NCI-H187 (cell line): ENCODE data around the gene PROKR1.
"Not testable (repeated sequence)": the region's sequence is repeated elsewhere in the genome, so short reads cannot be mapped to it uniquely, and the experiment has no call there.

Experiments
- DNase-seq, 2 experiments: peaks; one replicate each; lab custom pipeline; 2025; lab: John Stamatoyannopoulos, UW

The PROKR1 gene

DNA sequence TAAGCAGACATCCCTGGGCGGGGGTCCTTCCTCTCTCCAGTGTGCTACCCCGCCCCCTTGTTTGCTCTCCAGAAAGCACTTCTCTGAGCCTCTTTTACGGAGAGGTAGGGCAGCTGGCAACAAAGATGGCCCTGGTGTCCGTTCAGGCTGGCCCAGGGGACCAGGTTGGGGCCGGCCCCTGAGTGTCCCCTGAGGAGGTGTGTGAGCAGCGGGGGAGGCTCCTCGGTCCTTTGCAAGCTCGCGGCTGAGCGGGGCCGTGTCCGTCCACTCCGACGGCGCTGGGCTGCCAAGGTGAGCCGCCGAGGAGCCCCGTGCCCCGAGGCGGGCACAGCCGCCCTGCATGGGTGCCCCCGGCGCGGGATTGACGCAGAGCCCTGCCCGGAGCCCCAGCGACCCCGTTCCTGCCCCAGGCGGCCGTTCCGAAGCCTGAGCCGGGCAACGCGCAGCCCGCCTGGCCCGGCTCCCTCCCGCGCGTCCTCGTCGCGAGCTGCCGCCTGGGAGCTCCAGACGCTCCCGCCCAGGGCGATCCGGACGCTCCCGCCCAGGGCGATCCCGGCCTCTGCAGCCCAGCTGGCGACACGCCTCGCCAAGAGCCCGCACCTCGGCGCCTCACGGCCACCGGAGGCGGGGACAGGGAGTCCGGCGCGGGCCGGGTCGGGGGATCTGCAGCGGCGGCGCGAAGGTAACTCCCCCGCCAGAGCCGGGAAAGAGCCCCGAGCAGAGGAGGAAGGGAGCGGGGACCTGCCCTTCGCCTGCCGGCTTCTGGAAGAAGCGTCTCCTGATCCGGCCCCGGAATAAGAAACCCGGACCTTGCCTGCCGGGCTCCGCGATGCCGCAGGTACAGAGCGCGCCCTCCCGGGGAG is at the start of gene PROKR1:
TSS of gene PROKR1 (plus strand) at position 569 of the 863 bp plus-strand sequence. CDS start 2,243 bp downstream, outside the sequence.
- no peak for DNase-seq

DNA sequence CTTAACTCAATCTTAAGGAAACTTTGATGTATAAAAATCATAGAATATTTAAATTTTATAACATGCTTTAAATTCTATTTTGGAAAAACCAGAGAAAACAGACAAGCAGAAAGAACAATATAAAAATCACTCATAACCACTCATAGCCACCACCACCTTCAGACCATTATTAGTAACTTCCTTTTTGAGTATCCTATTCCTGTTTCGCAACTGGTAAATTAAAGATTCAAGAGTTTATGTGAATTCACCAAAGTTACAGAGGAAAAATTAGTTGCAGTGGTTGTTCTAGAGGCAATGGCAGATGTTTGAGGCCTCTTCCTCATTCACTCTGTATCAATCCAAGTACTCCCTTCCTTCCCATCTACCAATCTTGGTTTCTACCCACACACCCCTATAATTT is 49.3 kb upstream of the PROKR1 start:
- no peak for DNase-seq

DNA sequence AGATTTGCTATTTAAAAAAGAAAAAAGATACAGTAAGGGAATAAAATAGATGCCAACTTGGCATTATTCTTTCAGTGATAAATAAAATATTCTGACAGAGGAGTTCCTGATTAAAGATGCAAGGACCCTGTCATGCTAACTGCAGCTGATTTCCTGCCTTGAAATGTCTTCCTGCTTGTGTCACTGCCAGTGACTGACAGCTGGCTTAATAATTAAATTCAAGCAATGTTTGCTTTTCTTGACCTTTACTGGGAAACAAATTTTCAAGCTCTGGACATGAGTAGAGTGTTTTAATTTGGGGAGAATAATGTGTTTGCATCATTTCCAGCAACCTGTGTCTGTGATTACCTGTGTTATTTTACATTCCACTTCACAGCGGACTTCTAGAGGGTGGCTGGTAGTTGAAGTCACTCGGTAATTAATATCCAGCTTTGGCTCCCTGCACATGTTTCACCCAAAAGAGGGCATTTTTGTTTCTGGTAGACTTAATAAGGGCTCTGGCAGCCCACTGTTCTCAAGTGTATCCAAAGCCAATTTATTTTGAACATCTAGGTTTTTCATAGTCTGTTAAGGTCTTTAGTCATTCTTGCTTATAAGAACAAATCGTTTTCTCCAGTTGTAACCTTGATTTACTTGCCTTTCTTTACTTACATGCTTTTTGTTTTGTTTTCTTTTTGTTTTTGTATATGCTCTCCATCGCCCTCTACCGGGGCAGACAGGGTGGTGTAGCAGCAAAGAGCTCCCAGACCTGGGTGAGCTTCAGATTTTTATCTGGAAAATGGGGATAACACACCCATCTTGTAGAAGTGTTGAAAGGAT is 48.5 kb upstream of the PROKR1 start:
- DNase-seq: no peak

DNA sequence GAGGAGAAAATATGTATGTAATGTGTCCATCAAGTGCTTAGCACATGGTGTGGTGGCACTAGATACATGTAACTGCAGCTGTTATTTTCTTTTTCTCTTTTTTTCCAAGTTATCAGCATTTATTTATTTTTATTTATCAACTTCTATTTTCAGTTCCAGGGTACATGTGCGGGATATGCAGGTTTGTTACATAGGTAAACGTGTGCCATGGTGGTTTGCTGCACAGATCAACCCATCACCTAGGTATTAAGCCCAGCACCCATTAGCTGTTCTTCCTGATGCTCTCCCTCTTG is 47.9 kb upstream of the PROKR1 start:
- DNase-seq: not testable (repeated sequence)

DNA sequence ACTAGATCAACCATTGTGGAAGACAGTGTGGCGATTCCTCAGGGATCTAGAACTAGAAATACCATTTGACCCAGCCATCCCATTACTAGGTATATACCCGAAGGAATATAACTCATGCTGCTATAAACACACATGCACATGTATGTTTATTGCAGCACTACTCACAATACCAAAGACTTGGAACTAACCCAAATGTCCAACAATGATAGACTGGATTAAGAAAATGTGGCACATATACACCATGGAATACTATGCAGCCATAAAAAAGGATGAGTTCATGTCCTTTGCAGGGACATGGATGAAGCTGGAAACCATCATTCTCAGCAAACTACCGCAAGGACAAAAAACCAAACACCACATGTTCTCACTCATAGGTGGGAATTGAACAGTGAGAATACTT is 42.9 kb upstream of the PROKR1 start:
- not testable (repeated sequence) for DNase-seq

DNA sequence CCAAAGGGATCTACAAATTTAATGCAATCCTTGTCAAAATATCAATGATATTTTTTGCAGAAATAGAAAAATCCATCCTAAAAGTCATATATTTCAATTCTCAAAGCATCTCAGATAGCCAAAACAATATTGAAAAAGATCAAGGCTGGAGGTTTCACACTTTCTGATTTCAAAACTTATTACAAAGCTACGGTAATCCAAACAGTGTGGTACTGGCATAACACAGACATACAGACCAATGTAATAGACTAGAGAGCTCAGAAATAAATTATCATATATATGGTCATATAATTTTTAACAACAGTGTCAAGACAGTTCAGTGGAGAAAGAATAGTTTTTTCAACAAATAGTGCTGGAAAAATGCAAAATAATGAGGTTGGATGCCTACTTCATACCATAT is 40.3 kb upstream of the PROKR1 start:
- no peak for DNase-seq

DNA sequence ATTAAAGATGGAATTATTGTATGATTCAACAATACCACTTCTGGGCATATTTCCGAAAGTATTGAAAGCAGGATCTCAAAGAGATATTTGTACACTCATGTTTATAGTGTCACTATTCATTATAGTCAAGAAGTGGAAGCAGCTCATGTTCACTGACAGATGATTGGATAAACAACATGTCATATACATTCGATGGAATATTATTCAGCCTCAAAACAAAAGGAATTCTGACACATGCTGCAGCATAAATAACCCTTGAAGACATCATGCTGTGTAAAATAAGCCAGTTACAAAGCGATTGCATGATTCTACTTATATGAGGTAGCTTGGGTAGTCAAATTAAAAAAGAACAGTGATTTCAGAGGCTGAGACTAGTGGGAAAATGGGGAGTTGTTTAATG is 39.3 kb upstream of the PROKR1 start:
- DNase-seq: no peak

DNA sequence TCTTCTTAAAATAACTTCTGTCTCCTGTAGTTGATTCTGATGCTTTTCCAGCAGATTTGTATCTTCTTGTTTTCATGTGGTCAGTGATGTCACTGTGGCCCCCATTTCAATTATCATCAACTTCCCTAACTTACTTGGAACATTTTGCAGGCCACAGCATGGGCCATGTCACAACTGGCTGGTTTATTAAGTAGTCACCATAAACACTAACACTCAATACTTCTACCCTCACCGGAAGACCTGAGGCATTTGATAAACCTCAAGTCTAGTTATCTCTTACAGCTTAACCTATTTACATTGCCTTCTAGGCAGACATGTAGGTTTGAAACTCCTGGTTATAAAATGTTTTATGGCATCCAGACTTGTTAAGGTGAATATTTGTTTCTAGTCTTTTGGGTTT is 37.4 kb upstream of the PROKR1 start:
- DNase-seq: no peak

DNA sequence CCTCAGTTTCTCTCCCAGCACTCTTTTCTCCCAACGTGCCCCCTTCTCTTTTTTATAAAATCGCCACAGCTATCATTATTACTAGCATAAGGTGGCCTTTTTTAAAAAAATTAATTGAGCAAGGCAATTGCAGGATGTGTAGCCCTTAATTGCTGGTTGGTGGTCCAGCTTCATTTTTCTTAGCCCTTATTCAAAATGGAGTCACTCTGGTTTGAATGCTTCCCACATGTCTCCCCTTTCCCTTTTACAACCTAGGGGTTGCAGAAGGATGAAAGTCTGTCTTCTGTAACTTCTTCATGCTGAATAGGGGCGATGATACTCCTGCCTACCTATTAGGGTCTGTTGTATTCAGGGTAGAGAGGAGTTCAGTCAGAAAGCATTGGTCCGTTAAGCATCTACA is 36.6 kb upstream of the PROKR1 start:
- DNase-seq: no peak

DNA sequence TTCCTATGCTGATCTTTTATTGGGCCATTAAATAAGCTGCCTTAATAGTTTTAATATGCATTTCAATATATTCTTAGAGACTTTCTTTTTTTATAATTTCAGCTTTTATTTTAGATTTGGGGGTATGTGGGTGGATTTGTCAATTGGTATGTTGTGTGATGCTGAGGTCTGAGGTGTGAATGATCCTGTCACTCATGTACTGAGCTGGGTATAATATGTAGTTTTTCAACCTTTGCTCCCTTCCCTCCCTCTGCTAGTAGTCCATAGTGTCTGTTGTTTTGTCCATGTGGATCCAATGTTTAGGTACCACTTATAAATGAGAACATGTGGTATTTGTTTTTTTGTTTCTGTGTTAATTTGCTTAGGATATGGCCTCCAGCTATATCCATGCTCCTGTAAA is 35.5 kb upstream of the PROKR1 start:
- DNase-seq: no peak

DNA sequence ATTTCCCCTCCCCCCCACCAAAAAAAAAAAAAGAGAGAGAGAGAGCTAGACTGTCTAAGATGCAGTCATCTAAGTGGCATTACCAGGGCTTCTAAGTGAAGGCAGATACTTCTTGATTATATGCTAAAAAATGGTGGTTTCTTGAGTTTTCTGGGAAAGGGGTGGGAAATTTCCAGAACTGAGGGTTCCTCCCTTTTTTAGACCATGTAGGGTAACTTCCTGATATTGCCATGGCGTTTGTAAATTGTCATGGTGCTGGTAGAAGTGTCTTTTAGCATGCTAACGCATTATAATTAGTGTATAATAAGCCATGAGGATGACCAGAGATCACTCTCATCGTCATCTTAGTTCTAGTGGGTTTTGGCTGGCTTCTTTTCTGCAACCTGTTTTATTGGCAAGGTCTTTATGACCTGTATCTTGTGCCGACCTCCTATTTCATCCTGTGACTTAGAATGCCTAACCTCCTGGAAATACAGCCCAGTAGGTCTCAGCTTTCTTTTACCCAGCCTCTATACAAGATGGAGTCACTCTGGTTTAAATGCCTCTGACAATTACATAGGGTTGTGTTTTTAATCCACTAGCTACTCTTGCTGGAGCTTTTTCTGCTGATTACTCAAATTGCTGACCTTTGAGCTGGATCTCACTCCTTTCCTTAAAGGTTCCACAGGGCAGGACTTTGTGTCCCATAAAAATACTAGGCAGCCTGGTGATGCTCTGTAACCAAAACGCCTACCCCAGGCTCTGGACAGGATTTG is 30.4 kb upstream of the PROKR1 start:
- DNase-seq: no peak

DNA sequence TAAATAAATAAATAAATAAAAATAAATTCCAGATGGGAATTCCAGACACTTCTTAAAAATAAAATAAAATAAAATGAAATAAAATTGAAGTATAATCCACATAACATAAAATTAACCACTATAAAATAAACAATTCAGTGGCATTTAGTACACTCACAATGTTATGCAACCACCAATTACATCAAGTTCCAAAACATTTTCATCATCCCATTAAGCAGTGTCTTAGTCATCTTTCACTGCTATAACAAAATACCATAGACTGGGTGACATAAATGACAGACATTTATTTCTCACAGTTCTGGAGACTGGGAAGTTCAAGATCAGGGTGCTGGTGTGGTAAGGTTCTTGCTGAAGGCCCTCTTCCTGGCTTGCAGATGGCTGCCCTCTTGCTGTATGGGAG is 22.6 kb upstream of the PROKR1 start:
- no peak for DNase-seq

DNA sequence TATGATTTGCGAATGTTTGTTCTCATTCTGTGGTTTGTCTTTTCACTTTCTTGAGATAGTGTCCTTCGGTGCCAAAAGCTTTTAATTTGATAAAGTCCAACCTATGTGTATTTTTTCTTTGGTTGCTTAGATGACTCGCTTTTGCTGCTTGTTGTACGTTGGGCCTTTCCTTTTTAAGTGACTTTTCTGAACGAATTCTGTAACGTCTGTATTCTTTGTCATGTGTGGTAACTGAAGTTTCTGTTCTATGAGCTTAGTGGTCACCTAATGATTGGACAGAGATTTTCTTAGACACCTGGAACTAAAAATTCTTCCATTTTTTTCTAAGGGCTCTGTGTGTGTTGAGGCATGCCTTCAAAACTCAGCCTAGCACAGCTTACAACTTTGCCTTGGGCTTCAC is 19.6 kb upstream of the PROKR1 start:
- DNase-seq: no peak

DNA sequence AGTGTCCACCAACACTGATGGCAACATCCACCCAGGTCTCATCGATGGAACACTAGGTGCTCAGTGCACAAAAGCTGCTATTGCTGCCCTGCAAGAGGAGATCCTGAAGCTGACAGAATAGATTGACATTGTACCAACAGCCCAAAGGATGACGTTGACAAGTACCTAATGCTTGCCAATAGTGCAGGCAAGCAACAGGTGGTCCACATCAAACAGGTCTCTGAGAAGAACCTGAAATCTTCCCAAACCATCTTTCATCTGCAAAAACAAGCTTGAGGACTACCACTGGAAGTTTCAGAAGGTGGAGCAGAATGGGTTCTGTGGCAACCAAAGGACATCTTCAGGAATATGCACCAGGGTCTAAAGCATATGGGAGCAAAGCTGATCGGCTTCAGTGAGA is 15.8 kb upstream of the PROKR1 start:
- no peak for DNase-seq

DNA sequence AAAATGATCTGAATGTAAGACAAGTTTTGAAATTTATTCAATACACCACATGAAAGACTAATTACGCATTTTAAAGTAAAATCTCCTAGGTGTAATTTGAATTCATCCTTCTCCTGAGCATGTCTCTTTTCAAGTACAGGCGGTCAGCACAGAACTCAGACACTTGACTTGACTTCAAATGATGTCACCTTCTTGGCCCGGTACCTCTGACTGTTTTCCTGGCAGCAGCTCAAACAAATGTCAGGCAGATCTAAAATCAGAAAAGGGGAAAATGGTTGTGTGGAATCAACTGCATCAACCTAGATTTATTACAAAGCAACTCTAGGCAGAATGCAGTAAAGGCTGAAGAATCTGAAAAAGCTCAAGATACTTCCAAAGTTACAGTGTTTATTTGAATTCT is 11.4 kb upstream of the PROKR1 start:
- DNase-seq: no peak

DNA sequence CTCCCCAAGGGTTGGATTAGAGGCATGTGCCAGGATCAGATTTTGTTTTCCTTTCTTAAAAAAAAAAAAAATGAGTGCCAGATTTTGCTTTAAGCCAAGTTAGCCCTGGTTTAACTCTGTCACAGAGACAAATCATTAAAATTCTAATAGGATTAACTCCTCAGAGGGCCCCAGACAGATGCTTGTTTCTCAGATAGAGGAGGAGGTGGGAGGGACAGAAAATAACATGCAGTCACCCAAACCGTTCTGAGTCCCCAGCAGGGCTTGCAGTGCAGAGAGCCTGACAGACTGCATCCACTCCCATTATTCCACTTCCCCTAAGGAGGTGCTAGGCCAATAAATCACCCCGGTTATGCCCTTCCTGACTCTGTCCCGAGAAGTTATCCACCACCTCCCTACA is 6.3 kb upstream of the PROKR1 start:
- DNase-seq: no peak

DNA sequence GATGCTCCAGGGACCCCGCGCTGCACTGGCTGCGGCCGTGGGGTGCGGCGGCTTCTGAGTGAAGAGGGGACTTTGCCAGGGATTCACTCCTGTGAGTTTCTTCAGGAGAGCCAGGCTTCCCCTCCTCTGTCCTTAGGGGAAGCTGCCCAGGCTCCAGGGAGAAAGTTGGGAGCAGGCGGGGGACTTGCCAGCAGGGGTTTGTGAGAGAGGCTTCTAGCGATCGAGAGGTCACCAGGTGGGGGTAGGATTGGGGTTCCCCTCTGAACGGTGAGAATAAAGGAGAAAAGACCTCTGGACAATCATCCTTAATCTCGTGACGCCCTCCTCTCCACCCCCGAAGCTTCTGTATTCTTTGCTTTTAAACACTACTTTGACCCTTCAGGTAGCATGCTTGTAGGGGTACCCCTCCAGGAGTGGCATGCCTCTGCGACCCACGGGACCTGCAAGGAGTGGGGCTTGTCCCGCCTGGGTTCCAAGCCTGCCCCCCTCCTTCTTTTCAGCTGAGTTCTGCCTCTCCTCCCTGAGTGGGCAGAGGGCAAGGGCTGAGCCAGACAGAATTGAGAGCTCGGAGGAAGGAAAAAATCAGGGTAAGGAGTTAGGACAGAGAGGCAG is 601 bp downstream of the PROKR1 start:
- no peak for DNase-seq

DNA sequence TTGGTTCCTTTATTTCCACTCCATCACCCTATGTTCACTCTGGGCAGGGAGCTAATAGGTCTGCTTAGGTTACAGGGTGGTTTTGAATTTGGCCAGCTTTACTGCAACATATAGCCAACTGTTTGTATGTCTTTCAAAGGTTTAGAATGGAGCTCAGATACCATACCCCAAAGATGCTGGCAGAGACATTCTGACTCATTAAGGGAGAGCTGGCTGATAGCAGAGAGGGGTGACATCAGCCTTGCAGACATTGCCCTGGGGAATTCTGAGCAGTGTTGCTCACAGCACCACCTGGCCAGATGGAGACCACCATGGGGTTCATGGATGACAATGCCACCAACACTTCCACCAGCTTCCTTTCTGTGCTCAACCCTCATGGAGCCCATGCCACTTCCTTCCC is 2.1 kb downstream of the PROKR1 start:
- no peak for DNase-seq

DNA sequence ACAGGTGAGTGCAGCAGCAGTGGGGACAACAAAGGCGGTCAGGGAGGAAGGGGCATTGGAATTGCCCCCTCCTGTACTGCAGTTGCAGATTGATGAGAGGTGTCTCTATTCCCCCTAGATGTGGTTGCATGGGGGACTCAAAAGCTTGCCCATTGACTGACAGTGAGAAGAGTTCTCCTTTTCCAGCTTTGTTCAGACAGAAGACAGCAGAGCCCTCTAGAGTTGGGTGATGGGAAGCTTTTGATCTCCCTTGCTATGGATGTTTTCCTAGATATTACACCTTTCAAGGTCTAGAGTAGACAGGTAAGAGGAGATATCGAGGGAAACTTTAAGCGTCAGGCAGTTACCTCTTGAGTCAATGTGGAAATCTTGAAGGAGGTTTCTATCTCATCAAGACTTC is 2.9 kb downstream of the PROKR1 start:
- no peak for DNase-seq

DNA sequence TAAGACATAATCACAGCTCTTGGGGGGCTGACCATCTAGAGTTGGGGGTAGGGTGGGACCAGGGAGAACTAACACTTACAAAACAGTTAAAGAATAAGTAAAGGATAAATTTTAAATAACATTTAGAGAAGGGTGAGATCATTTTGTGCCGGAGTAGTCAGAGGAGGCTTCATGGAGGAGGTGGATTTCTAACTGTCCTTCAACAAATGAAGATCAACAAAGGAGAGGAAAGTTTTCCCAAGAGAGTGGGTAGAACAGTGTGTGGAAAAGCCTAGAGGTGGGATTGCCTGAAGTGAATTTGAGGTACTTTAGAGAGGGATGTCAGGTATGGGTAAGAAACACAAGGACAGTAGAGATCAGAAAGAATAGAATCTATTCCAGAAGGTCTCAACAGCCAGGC is 7.3 kb downstream of the PROKR1 start:
- no peak for DNase-seq

DNA sequence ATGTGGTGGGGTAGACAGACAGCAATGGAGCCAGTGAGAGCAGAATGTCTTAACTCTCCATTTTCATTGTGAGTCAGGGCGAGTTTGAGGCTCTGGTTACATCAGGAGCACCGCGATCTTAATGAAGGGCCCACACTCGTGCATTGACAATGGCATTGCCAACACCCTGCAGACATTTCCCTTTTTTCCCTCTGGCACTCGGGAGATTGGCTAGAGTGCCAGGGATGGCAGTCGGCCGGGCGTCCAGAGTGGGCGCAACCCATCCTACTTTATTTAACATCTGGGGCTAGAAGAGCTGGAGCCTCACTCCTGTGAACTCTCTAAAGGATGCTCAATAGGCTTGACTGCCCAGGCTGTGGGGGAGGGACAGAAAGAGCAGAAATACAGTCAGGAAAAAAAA is 9.7 kb downstream of the PROKR1 start:
- no peak for DNase-seq

DNA sequence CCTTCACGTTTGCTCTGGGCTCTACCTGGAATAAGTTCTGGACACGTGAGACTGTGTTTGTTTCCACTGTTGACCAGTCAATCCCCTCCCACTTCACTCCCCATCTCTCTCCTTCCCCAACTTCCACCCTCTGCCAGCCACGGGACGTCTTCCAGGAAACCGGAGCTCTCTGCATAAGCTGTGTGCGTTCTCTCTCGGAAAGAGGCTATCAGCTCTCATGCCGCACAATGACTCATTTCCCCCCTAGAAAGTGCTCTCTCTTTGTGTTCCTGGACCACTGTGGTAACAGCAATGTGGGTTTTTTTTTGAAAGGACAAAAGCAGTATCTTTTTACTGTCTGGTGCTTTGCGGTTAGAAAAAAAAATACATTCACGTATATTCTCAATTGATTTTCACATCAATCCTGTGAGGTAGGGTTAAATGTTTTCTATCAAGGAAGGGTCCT is 10.2 kb downstream of the PROKR1 start:
- no peak for DNase-seq
